ENCODE results near the gene SYS1.

GRCh38 chr20:45373353-45374100 lies 10.6 kb downstream of the SYS1 start:
- TF ChIP-seq POLR2AphosphoS5 (IDR thresholded peaks at IDR 0.05) (peak in 1 of 3 donors; percentile 62), CTCF (IDR thresholded peaks at IDR 0.05) (peak; percentile 68 to 83), EP300 (IDR thresholded peaks at IDR 0.05) (no peak)
